ENCODE data around the gene SPEF1.

Gene SPEF1

DNA sequence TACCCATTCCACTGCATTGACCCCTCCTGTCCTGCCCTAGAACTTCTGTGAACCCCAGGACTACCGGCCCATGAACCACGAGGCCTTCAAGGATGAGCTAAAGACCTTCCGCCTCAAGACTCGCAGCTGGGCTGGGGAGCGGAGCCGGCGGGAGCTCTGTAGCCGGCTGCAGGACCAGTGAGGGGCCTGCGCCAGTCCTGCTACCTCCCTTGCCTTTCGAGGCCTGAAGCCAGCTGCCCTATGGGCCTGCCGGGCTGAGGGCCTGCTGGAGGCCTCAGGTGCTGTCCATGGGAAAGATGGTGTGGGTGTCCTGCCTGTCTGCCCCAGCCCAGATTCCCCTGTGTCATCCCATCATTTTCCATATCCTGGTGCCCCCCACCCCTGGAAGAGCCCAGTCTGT is 23.5 kb upstream of the SPEF1 start:
- no peak for DNase-seq (ENCODE audit: low read depth)
- TF ChIP-seq, protein P1, sequence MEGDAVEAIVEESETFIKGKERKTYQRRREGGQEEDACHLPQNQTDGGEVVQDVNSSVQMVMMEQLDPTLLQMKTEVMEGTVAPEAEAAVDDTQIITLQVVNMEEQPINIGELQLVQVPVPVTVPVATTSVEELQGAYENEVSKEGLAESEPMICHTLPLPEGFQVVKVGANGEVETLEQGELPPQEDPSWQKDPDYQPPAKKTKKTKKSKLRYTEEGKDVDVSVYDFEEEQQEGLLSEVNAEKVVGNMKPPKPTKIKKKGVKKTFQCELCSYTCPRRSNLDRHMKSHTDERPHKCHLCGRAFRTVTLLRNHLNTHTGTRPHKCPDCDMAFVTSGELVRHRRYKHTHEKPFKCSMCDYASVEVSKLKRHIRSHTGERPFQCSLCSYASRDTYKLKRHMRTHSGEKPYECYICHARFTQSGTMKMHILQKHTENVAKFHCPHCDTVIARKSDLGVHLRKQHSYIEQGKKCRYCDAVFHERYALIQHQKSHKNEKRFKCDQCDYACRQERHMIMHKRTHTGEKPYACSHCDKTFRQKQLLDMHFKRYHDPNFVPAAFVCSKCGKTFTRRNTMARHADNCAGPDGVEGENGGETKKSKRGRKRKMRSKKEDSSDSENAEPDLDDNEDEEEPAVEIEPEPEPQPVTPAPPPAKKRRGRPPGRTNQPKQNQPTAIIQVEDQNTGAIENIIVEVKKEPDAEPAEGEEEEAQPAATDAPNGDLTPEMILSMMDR (IDR thresholded peaks at IDR 0.05; ENCODE audit: control insufficient read depth, insufficient read depth, low read depth, low read length, missing control alignments): no peak
- H3K4me3 ChIP-seq (ENCODE audit: control insufficient read depth, low read depth, low read length): no peak overlapping the region

DNA sequence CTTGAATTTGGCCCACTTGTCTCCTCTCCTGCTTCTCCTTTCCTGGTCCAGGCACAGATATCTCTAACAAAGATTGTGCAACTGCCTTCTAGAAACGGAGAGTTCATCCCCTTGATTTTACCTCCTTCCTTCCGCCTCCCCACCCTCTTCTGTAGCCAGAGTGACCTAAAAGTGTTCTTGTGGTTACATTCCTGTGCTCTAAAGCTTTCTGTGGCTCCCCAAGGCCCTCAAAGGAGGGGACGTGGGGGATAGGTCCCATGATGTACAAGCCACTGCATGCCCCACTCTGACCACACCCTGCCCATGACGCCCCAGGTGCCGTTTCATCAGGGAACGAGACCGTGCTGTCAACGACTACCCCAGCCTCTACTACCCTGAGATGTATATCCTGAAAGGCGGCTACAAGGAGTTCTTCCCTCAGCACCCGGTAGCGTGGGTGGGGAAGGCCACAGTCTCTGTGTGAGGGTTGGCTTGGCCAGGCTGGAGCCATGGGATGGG is 23.1 kb upstream of the SPEF1 start:
- TF ChIP-seq, protein P1 (IDR thresholded peaks at IDR 0.05; ENCODE audit: control insufficient read depth, insufficient read depth, low read depth, low read length, missing control alignments): no peak
- no peak overlapping the region for H3K4me3 ChIP-seq (ENCODE audit: control insufficient read depth, low read depth, low read length)
- DNase-seq (ENCODE audit: low read depth): no peak

DNA sequence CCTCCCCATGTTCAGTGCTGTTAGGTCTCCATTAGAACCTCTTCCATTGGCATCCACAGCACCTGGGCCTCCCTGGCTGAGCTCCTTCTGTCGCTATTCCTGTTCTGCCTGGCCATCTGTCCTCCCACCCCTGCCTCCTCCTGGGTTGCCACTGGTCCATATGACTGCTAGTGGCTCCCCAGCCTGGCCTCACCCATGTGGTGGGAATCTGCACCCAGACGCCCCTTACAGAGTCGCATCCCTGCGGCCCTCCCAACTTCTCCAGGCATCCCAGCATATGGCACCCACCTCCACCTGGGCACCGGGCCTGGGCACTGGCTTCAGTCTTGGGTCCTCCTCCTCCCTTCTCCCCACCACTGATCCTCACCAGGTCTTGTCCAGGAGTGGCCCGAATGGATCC is 22.6 kb upstream of the SPEF1 start:
- H3K4me3 ChIP-seq (ENCODE audit: control insufficient read depth, low read depth, low read length): no peak overlapping the region
- TF ChIP-seq, protein P1 (IDR thresholded peaks at IDR 0.05; ENCODE audit: control insufficient read depth, insufficient read depth, low read depth, low read length, missing control alignments): no peak
- DNase-seq (ENCODE audit: low read depth): no peak

DNA sequence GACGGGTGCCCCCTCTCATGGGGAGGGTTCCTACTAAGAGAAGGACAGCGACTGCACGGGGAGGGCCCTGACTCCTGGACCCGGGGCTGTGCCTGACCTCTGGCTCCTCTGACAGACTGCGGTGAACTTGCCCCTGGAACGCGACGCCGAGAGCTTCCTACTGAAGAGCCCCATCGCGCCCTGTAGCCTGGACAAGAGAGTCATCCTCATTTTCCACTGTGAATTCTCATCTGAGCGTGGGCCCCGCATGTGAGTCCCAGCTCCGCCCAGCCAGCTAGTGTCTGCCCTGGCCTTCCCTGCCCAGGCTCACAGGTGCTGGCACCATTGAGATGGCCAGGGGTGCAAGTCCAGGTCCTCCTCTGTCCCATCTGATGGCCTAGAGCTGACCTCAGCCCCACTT is 22.0 kb upstream of the SPEF1 start:
- TF ChIP-seq, protein P1 (IDR thresholded peaks at IDR 0.05; ENCODE audit: control insufficient read depth, insufficient read depth, low read depth, low read length, missing control alignments): no peak
- no peak overlapping the region for H3K4me3 ChIP-seq (ENCODE audit: control insufficient read depth, low read depth, low read length)
- no peak for DNase-seq (ENCODE audit: low read depth)

DNA sequence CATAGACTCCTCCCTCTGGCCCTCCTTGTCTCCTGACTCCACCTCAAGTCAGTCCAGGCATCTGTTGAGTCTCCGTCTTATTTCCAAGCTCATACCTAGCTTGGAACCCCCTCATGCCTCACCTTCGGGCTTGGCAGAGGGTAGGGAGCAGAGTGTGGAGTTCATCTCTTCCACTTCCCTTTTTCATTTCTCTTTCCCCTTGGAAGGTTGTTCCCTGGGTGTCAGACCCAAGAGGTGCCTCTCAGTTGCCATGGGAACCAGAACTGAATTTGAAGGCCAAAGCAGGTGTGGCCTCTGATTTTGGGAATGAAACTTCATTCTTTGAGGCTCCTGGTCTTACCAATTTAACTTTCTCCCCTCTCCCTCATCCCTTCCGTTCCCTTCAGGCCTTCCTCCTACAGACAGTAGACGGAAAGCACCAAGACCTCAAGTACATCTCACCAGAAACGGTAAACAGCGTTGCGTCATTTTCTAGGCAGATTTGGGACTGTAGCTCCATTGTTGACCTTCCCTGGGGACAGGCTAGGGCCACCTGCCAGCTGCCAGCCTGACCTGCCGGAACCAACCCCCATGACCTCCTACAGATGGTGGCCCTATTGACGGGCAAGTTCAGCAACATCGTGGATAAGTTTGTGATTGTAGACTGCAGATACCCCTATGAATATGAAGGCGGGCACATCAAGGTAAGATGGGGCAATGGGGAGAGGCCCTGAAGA is 21.4 kb upstream of the SPEF1 start:
- DNase-seq (ENCODE audit: low read depth): no peak
- no peak overlapping the region for H3K4me3 ChIP-seq (ENCODE audit: control insufficient read depth, low read depth, low read length)
- TF ChIP-seq, protein P1 (IDR thresholded peaks at IDR 0.05; ENCODE audit: control insufficient read depth, insufficient read depth, low read depth, low read length, missing control alignments): no peak

DNA sequence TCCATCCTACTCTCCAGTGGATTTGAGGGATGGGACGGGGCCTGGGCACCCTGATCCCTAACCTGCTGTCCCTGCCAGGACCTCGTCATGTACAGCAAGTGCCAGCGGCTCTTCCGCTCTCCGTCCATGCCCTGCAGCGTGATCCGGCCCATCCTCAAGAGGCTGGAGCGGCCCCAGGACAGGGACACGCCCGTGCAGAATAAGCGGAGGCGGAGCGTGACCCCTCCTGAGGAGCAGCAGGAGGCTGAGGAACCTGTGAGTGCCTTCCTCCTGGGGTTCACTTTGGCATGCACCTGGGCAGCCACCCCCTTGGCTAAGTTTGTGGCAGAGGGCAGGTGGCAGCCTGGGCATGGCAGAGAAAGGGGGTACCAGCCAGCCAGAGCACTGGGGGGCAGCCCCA is 20.6 kb upstream of the SPEF1 start:
- no peak for DNase-seq (ENCODE audit: low read depth)
- H3K4me3 ChIP-seq (ENCODE audit: control insufficient read depth, low read depth, low read length): no peak overlapping the region
- TF ChIP-seq, protein P1 (IDR thresholded peaks at IDR 0.05; ENCODE audit: control insufficient read depth, insufficient read depth, low read depth, low read length, missing control alignments): no peak
